IMR-90 (cell line): ENCODE data around the gene RAD21L1. TPM values are rescaled to one million over a fixed set of nuclear protein-coding genes. Genes with fewer than 3 reads are reported as not detected.

Experiments
- ATAC-seq: fragments of 200-7000 bp; cut with Tn5 transposase; 2 replicates; pipeline ENCODE4 v1.9.1; 2020; ENCODE audit warnings: low read depth, mild to moderate bottlenecking, moderate library complexity
- BruUV-seq: library from RNA; stranded (reverse); fragments of 400-500 nt; replicated peaks from 2 replicates; lab custom pipeline; 2021; lab: Mats Ljungman, UMichigan
- CTCF ChIA-PET: fragments of 300-600 bp; formaldehyde crosslinking; extraction: SDS; loops from one replicate; lab custom pipeline; 2021; ENCODE audit warnings: antibody characterized with exemption; lab: Yijun Ruan, JAX
- POLR2A ChIA-PET: fragments of 300-600 bp; sonication (Branson Sonifier 250); formaldehyde crosslinking; loops from one replicate; lab custom pipeline; 2022; ENCODE audit warnings: antibody characterized with exemption; ENCODE audit not compliant: unreplicated experiment; lab: Charles Lee
- DNase-seq: peaks from one replicate; pipeline ENCODE4 v3.0.0; 2013
- H2AFZ ChIP-seq: replicated peaks from 2 replicates; pipeline ENCODE3; 2013; ENCODE audit warnings: low read length, mild to moderate bottlenecking; ENCODE audit not compliant: poor library complexity
- H2AK5ac ChIP-seq: 2 replicates; pipeline ENCODE4 v1.6.1; 2013; ENCODE audit warnings: low read depth, low read length, inconsistent platforms
- H2AK9ac ChIP-seq: replicated peaks from 2 replicates; pipeline ENCODE3; 2013; ENCODE audit warnings: mild to moderate bottlenecking, low read depth, low read length, moderate library complexity; ENCODE audit not compliant: poor library complexity
- H2BK120ac ChIP-seq: 2 replicates; pipeline ENCODE4 v1.6.1; 2013; ENCODE audit warnings: low read depth, low read length, inconsistent platforms
- H2BK15ac ChIP-seq: 3 replicates; pipeline ENCODE4 v1.6.1; 2013; ENCODE audit warnings: low read depth, low read length, inconsistent platforms
- H2BK20ac ChIP-seq: 2 replicates; pipeline ENCODE4 v1.6.1; 2013; ENCODE audit warnings: low read depth, mild to moderate bottlenecking, inconsistent platforms, low read length, moderate library complexity
- H2BK5ac ChIP-seq: 2 replicates; pipeline ENCODE4 v1.6.1; 2013; ENCODE audit warnings: mild to moderate bottlenecking, low read depth, low read length, inconsistent platforms; ENCODE audit not compliant: poor library complexity, severe bottlenecking
- H3K14ac ChIP-seq: replicated peaks from 2 replicates; pipeline ENCODE4 v1.6.1; 2013; ENCODE audit warnings: low read depth, low read length, inconsistent platforms
- H3K18ac ChIP-seq: 2 replicates; pipeline ENCODE4 v1.6.1; 2013; ENCODE audit warnings: low read depth, low read length, control low read depth
- H3K23ac ChIP-seq: 2 replicates; pipeline ENCODE4 v1.6.1; 2013; ENCODE audit warnings: low read depth, low read length, inconsistent platforms
- H3K27ac ChIP-seq: 2 replicates; pipeline ENCODE4 v1.5.1; 2013; ENCODE audit warnings: mild to moderate bottlenecking, control low read depth, low read length; ENCODE audit not compliant: insufficient read depth
- H3K27me3 ChIP-seq: 2 replicates; pipeline ENCODE4 v1.6.1; 2013; ENCODE audit warnings: low read length; ENCODE audit not compliant: control insufficient read depth, insufficient read depth
- H3K36me3 ChIP-seq: 2 replicates; pipeline ENCODE4 v1.6.1; 2013; ENCODE audit warnings: low read length, mixed read lengths; ENCODE audit not compliant: control insufficient read depth, insufficient read depth
- H3K4ac ChIP-seq: 2 replicates; pipeline ENCODE4 v1.6.1; 2013; ENCODE audit warnings: low read depth, low read length, inconsistent platforms
- H3K4me1 ChIP-seq: 2 replicates; pipeline ENCODE4 v1.6.1; 2013; ENCODE audit warnings: low read length, mixed read lengths; ENCODE audit not compliant: control insufficient read depth, insufficient read depth
- H3K4me2 ChIP-seq: 2 replicates; pipeline ENCODE4 v1.6.1; 2013; ENCODE audit warnings: low read depth, mild to moderate bottlenecking, control low read depth, low read length, moderate library complexity
- H3K4me3 ChIP-seq: 2 replicates; pipeline ENCODE4 v1.5.1; 2013; ENCODE audit warnings: low read depth, mild to moderate bottlenecking, control low read depth, low read length, moderate library complexity; ENCODE audit not compliant: insufficient read depth
- H3K56ac ChIP-seq: 2 replicates; pipeline ENCODE4 v1.6.1; 2013; ENCODE audit warnings: low read length, inconsistent platforms; ENCODE audit not compliant: insufficient read depth; ENCODE audit errors: extremely low read depth
- H3K79me1 ChIP-seq, 2 experiments: 2 replicates each; pipeline ENCODE4 v1.6.1; 2013; ENCODE audit warnings: low read length in 2 of 2, inconsistent platforms in 1 of 2, low read depth in 1 of 2
- H3K9ac ChIP-seq: 2 replicates; pipeline ENCODE4 v1.6.1; 2013; ENCODE audit warnings: low read depth, low read length, control low read depth
- H3K9me1 ChIP-seq: 2 replicates; pipeline ENCODE4 v1.6.1; 2013; ENCODE audit warnings: low read length, inconsistent platforms; ENCODE audit not compliant: insufficient read depth
- H3K9me3 ChIP-seq: 2 replicates; pipeline ENCODE4 v1.6.1; 2013; ENCODE audit warnings: low read length; ENCODE audit not compliant: control insufficient read depth, insufficient read depth
- H4K20me1 ChIP-seq: 2 replicates; pipeline ENCODE4 v1.6.1; 2013; ENCODE audit warnings: low read length, inconsistent platforms; ENCODE audit not compliant: insufficient read depth
- H4K5ac ChIP-seq: 2 replicates; pipeline ENCODE4 v1.6.1; 2013; ENCODE audit warnings: mild to moderate bottlenecking, low read depth, low read length, control low read depth
- H4K8ac ChIP-seq, 2 experiments: 2 replicates each; pipeline ENCODE4 v1.6.1; 2013; ENCODE audit warnings: low read depth in 2 of 2, low read length in 2 of 2, control low read depth in 1 of 2, inconsistent platforms in 1 of 2
- H4K91ac ChIP-seq: 2 replicates; pipeline ENCODE4 v1.6.1; 2013; ENCODE audit warnings: low read depth, low read length, inconsistent platforms; ENCODE audit not compliant: insufficient read depth
- BHLHE40 ChIP-seq: fragments of 150-350 bp; IDR thresholded peaks from 2 replicates; pipeline ENCODE4 v1.6.1; 2016; ENCODE audit warnings: mild to moderate bottlenecking, low read depth, low read length
- CEBPB ChIP-seq: IDR thresholded peaks from 2 replicates; pipeline ENCODE4 v1.6.1; 2012; ENCODE audit warnings: low read depth, low read length, improper control_type of control experiment
- CHD1 ChIP-seq: IDR thresholded peaks from 2 replicates; pipeline ENCODE4 v1.6.1; 2012; ENCODE audit warnings: low read depth, low read length, improper control_type of control experiment
- CTCF ChIP-seq: conservative IDR thresholded peaks from 2 replicates; pipeline ENCODE4 v1.5.1; 2012; ENCODE audit warnings: mild to moderate bottlenecking, low read depth, low read length, improper control_type of control experiment
- ELK1 ChIP-seq: fragments of 150-350 bp; IDR thresholded peaks from 2 replicates; pipeline ENCODE4 v1.6.1; 2016; ENCODE audit warnings: low read depth, mild to moderate bottlenecking, low read length, moderate library complexity, borderline replicate concordance
- MAFK ChIP-seq: IDR thresholded peaks from 2 replicates; pipeline ENCODE4 v1.6.1; 2012; ENCODE audit warnings: low read depth, low read length, improper control_type of control experiment
- MAZ ChIP-seq: IDR thresholded peaks from 2 replicates; pipeline ENCODE4 v1.6.1; 2012; ENCODE audit warnings: low read depth, mild to moderate bottlenecking, low read length, improper control_type of control experiment, moderate library complexity, borderline replicate concordance
- POLR2A ChIP-seq: IDR thresholded peaks from 2 replicates; pipeline ENCODE4 v1.6.1; 2012; ENCODE audit warnings: mild to moderate bottlenecking, low read depth, low read length
- RAD21 ChIP-seq: IDR thresholded peaks from 2 replicates; pipeline ENCODE4 v1.6.1; 2012; ENCODE audit warnings: low read length, improper control_type of control experiment
- RCOR1 ChIP-seq: IDR thresholded peaks from 2 replicates; pipeline ENCODE4 v1.6.1; 2012; ENCODE audit warnings: mild to moderate bottlenecking, low read length, improper control_type of control experiment; ENCODE audit not compliant: insufficient replicate concordance
- RFX5 ChIP-seq: IDR thresholded peaks from 2 replicates; pipeline ENCODE4 v1.8.0; 2012; ENCODE audit warnings: low read depth, mild to moderate bottlenecking, low read length, moderate library complexity
- SMC3 ChIP-seq: fragments of 150-350 bp; IDR thresholded peaks from 2 replicates; pipeline ENCODE4 v1.6.1; 2016; ENCODE audit warnings: low read depth, mild to moderate bottlenecking, antibody characterized with exemption, low read length, moderate library complexity
- WGBS, 2 experiments: methylation state at CpG; one replicate each; pipeline versions ENCODE4 v1.1.5 to v1.1.7; 2013; ENCODE audit warnings: missing lambda C conversion rate in 2 of 2; ENCODE audit not compliant: insufficient read length in 1 of 2; ENCODE audit errors: extremely low coverage in 2 of 2; 5-methylcytosine and 5-hydroxymethylcytosine counted together
- dilution Hi-C: fragments of 300-500 bp; cut with HindIII; formaldehyde crosslinking; loops from one replicate; pipeline ENCODE4 v1.14.3; 2018; ENCODE audit warnings: low sequenced_read_pairs; ENCODE audit not compliant: unreplicated experiment
- in situ Hi-C: fragments of 300-500 bp; cut with MboI; formaldehyde crosslinking; loops from 3 replicates; pipeline ENCODE4 v1.14.3; 2019; ENCODE audit warnings: low sequenced_read_pairs, inconsistent platforms, mixed read lengths
- intact Hi-C: fragments of 100-400 bp; cut with micrococcal nuclease; formaldehyde crosslinking; loops from 2 replicates; pipeline ENCODE4 v1.10.0; 2022
- polyA plus RNA-seq, 3 experiments: library from polyadenylated mRNA; depleted of rRNA; stranded (reverse); fragments of >200 nt; gene quantifications; 2 replicates each; pipeline ENCODE4 v1.2.3, GENCODE V29; 2012; ENCODE audit warnings: low replicate concordance in 1 of 3
- total RNA-seq: library from RNA; depleted of rRNA; stranded (reverse); fragments of >200 nt; gene quantifications from 2 replicates; pipeline ENCODE4 v1.2.3, GENCODE V29; 2012

RAD21L1 gene
- total and polyA plus RNA-seq, 2 of the 4 experiments (the other 2 are of a cell fraction) = not detected

GRCh38 chr20:1254254-1254653 lies 28.4 kb downstream of the RAD21L1 start:
- Histone ChIP-seq H3K14ac (no peak overlapping the region), H4K5ac (no peak overlapping the region), H3K9ac (no peak overlapping the region), H3K4me1 (no peaks in the 10 kb centered on the region), H3K9me1 (no peaks in the 10 kb centered on the region), H4K20me1 (no peaks in the 10 kb centered on the region), H3K56ac (no peak overlapping the region), H2BK20ac (no peak overlapping the region), H3K18ac (no peak overlapping the region), H2AK5ac (no peak overlapping the region), H3K4me3 (no peak overlapping the region), H4K8ac (no peak overlapping the region), H2AFZ (no peak overlapping the region), H3K23ac (no peak overlapping the region), H2BK5ac (no peak overlapping the region), H3K4me2 (no peak overlapping the region), H2BK15ac (no peak overlapping the region), H2BK120ac (no peak overlapping the region), H2AK9ac (no peak overlapping the region), H3K27ac (no peak overlapping the region), H3K4ac (no peak overlapping the region), H4K91ac (no peak overlapping the region), H3K79me1 (no peaks in the 10 kb centered on the region), H3K36me3 (no peaks in the 10 kb centered on the region), H3K27me3 (peaks cover 12% of the 10 kb centered on the region), H3K9me3 (no peaks in the 10 kb centered on the region)
- ChIA-PET POLR2A (no interaction called here), CTCF (interaction anchor here (0.6 to 1.1 kb wide), 4 partner anchors 9 to 94 kb away, joined by 3 to 6 read pairs (median 4); no protein-coding TSS in a partner anchor)
- no TSS peak for BruUV-seq
- ATAC-seq (no peak), DNase-seq (no peak)
- intact Hi-C loops (no loop called here), dilution Hi-C loops (no loop called here), in situ Hi-C loops (no loop called here)
- WGBS, 2 experiments = no CpG with 5 or more reads among the region's 2 CpGs
- TF ChIP-seq CEBPB (no peak), RAD21 (no peak), MAFK (no peak), MAZ (no peak), CHD1 (no peak), RFX5 (no peak), SMC3 (no peak), ELK1 (no peak), BHLHE40 (no peak), CTCF (no peak), POLR2A (no peak), RCOR1 (no peak)
